PC-3 (cell line): ENCODE measurements around the gene LGALS7. TPM values are rescaled to one million over a fixed set of nuclear protein-coding genes. Genes with fewer than 3 reads are reported as not detected.

Experiments used
- ATAC-seq: fragments of 200-7000 bp; cut with Tn5 transposase; 2 replicates; pipeline ENCODE4 v1.9.1; 2020; ENCODE audit warnings: mild to moderate bottlenecking, moderate library complexity
- BruUV-seq: library from RNA; stranded (reverse); fragments of 400-500 nt; replicated peaks from 2 replicates; lab custom pipeline; 2021; lab: Mats Ljungman, UMichigan
- CTCF ChIA-PET: fragments of 300-600 bp; sonication (Branson Sonifier 250); formaldehyde crosslinking; loops from one replicate; lab custom pipeline; 2022; ENCODE audit warnings: antibody characterized with exemption; lab: Charles Lee
- POLR2A ChIA-PET: fragments of 300-600 bp; sonication (Branson Sonifier 250); formaldehyde crosslinking; loops from one replicate; lab custom pipeline; 2022; ENCODE audit warnings: antibody characterized with exemption; ENCODE audit not compliant: unreplicated experiment; lab: Charles Lee
- DNase-seq: peaks from one replicate; pipeline ENCODE4 v3.0.0-alpha.2; 2015
- H2AFZ ChIP-seq: fragments of 300-600 bp; sonication (generic); 2 replicates; pipeline ENCODE4 v1.6.0; 2016; ENCODE audit warnings: antibody characterized with exemption, low read length
- H3F3A ChIP-seq: fragments of 300-600 bp; sonication (generic); one replicate; pipeline ENCODE4 v1.6.0; 2017; ENCODE audit warnings: antibody characterized with exemption, low read length, control low read depth, mild to moderate bottlenecking; ENCODE audit not compliant: unreplicated experiment
- H3K27ac ChIP-seq: fragments of 300-600 bp; sonication (generic); 2 replicates; pipeline ENCODE4 v1.5.1; 2016; ENCODE audit warnings: mild to moderate bottlenecking, low read length
- H3K27me3 ChIP-seq: fragments of 300-600 bp; sonication (generic); 2 replicates; pipeline ENCODE4 v1.6.1; 2016; ENCODE audit warnings: low read length, mixed read lengths
- H3K36me3 ChIP-seq: fragments of 300-600 bp; sonication (generic); 2 replicates; pipeline ENCODE4 v1.6.1; 2016; ENCODE audit warnings: low read depth, mixed run types, low read length, mixed read lengths
- H3K4me1 ChIP-seq: fragments of 300-600 bp; sonication (generic); 2 replicates; pipeline ENCODE4 v1.5.1; 2016; ENCODE audit warnings: low read length; ENCODE audit not compliant: insufficient read depth
- H3K4me2 ChIP-seq: fragments of 300-600 bp; sonication (generic); 2 replicates; pipeline ENCODE4 v1.6.0; 2016; ENCODE audit warnings: low read length
- H3K4me3 ChIP-seq: fragments of 300-600 bp; sonication (generic); 2 replicates; pipeline ENCODE4 v1.5.1; 2016; ENCODE audit warnings: mild to moderate bottlenecking, low read length, mixed read lengths
- H3K79me2 ChIP-seq: fragments of 300-600 bp; sonication (generic); 2 replicates; pipeline ENCODE4 v1.6.1; 2017; ENCODE audit warnings: low read length, mixed read lengths
- H3K9ac ChIP-seq: fragments of 300-600 bp; sonication (generic); 2 replicates; pipeline ENCODE4 v1.6.0; 2016; ENCODE audit warnings: mild to moderate bottlenecking, low read length
- H3K9me2 ChIP-seq: fragments of 300-600 bp; sonication (generic); replicated peaks from 2 replicates; pipeline ENCODE4 v1.6.1; 2016; ENCODE audit warnings: mixed run types, low read length, mixed read lengths
- H3K9me3 ChIP-seq: fragments of 300-600 bp; sonication (generic); 2 replicates; pipeline ENCODE4 v1.6.1; 2016; ENCODE audit warnings: low read length, mixed read lengths
- H4K20me1 ChIP-seq: fragments of 300-600 bp; sonication (generic); 2 replicates; pipeline ENCODE4 v1.6.1; 2016; ENCODE audit warnings: low read length, mixed read lengths
- EZH2 ChIP-seq: fragments of 300-600 bp; sonication (generic); IDR thresholded peaks from one replicate; pipeline ENCODE4 v1.6.1; 2017; ENCODE audit warnings: antibody characterized with exemption, mild to moderate bottlenecking, low read length; ENCODE audit not compliant: unreplicated experiment
- EZH2phosphoT487 ChIP-seq: fragments of 300-600 bp; sonication (generic); IDR thresholded peaks from 2 replicates; pipeline ENCODE4 v1.6.1; 2018; ENCODE audit warnings: mild to moderate bottlenecking, antibody characterized with exemption, low read length, borderline replicate concordance
- intact Hi-C: fragments of 100-400 bp; cut with micrococcal nuclease; formaldehyde crosslinking; loops from 2 replicates; pipeline ENCODE4 v1.9.0; 2023
- total RNA-seq: library from RNA; depleted of rRNA; stranded (reverse); fragments of >200 nt; gene quantifications from 2 replicates; pipeline ENCODE4 v1.2.3, GENCODE V29; 2014
- TF ChIP-seq, protein P1 (sequence below): fragments of 300-600 bp; sonication (generic); conservative IDR thresholded peaks from 2 replicates; pipeline ENCODE4 v1.5.1; 2017; ENCODE audit warnings: antibody characterized with exemption, low read depth, mild to moderate bottlenecking, low read length

The LGALS7 gene
- total RNA-seq, 1 experiment from 2014 or later: not detected

DNA sequence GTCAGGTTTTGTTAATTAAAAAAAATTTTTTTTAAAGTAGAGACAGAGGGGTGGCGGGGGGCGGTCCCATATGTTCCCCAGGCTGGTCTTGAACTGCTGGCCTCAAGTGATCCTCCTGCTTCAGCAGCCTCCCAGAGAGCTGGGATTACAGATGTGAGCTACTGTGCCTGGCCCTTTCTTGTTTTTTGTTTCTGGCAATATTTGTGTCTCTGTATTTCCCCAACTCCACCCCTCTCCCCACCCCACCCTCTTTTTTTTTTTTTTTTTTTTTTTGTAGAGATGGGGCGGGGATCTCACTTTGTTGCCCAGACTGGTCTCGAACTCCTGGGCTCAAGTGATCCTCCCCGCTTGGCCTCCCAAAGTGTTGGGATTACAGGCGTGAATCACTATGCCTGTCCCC, 28.4 kb downstream of the LGALS7 start:
- BruUV-seq: no TSS peak
- no peak overlapping the region for H3K9ac ChIP-seq

DNA sequence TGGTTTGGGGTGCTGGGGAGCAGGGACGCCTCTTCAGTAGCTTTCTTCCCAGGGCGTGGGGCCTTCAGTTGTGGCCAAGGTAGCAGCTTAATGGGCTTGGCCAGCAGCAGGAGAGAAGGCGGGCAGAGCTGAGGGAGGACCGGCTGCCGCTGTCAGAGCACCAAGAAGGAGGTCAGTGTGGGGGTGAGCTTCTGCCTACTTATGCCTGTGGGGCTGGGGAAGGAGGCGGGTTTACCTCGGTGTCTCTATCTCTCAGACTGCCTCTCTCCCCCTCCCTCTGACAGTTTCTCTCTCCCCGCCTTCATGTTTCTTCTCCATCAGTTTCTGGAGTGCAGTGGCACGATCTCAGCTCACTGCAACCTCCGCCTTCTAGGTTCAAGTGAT, 29.0 kb downstream of the LGALS7 start, which contains the start of gene CAPN12:
CAPN12 (minus strand) TSS at position 177 of the 384 bp plus-strand sequence. CDS start 309 bp downstream, outside the sequence.
- Histone ChIP-seq H3K36me3 (no peaks in the 10 kb centered on the region), H2AFZ (no peak within 1 kb of the TSS), H3K4me3 (no peak within 1 kb of the TSS), H3K9me2 (no peaks in the 10 kb centered on the region), H3K4me2 (no peak within 1 kb of the TSS), H3K79me2 (no peaks in the 10 kb centered on the region), H3K9me3 (no peaks in the 10 kb centered on the region), H3F3A (no peaks in the 10 kb centered on the region), H4K20me1 (no peaks in the 10 kb centered on the region), H3K27ac (no peak within 1 kb of the TSS), H3K4me1 (no peaks in the 10 kb centered on the region), H3K9ac (no peak within 1 kb of the TSS), H3K27me3 (no peaks in the 10 kb centered on the region)
- DNase-seq (no peak), ATAC-seq (no peak)
- TF ChIP-seq EZH2phosphoT487: no peak
- ChIA-PET CTCF (no interaction called here), POLR2A (no interaction called here)
- no TSS peak for BruUV-seq
- intact Hi-C loops: no loop called here

More for the DNA sequence above, 28.4 kb downstream of the LGALS7 start:
- Histone ChIP-seq H3K27me3 (no peaks in the 10 kb centered on the region), H3K27ac (no peak overlapping the region), H3K4me1 (no peaks in the 10 kb centered on the region), H3K36me3 (no peaks in the 10 kb centered on the region), H3K4me3 (no peak overlapping the region), H3K9me3 (no peaks in the 10 kb centered on the region), H3K79me2 (no peaks in the 10 kb centered on the region), H2AFZ (no peak overlapping the region), H4K20me1 (no peaks in the 10 kb centered on the region), H3F3A (no peaks in the 10 kb centered on the region), H3K4me2 (no peak overlapping the region), H3K9me2 (no peaks in the 10 kb centered on the region)
- ChIA-PET POLR2A (no interaction called here), CTCF (no interaction called here)
- intact Hi-C loops: no loop called here
- DNase-seq (no peak), ATAC-seq (no peak)
- TF ChIP-seq, protein P1, sequence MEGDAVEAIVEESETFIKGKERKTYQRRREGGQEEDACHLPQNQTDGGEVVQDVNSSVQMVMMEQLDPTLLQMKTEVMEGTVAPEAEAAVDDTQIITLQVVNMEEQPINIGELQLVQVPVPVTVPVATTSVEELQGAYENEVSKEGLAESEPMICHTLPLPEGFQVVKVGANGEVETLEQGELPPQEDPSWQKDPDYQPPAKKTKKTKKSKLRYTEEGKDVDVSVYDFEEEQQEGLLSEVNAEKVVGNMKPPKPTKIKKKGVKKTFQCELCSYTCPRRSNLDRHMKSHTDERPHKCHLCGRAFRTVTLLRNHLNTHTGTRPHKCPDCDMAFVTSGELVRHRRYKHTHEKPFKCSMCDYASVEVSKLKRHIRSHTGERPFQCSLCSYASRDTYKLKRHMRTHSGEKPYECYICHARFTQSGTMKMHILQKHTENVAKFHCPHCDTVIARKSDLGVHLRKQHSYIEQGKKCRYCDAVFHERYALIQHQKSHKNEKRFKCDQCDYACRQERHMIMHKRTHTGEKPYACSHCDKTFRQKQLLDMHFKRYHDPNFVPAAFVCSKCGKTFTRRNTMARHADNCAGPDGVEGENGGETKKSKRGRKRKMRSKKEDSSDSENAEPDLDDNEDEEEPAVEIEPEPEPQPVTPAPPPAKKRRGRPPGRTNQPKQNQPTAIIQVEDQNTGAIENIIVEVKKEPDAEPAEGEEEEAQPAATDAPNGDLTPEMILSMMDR: no peak
- no peak for TF ChIP-seq EZH2
- no peak for TF ChIP-seq EZH2phosphoT487

DNA sequence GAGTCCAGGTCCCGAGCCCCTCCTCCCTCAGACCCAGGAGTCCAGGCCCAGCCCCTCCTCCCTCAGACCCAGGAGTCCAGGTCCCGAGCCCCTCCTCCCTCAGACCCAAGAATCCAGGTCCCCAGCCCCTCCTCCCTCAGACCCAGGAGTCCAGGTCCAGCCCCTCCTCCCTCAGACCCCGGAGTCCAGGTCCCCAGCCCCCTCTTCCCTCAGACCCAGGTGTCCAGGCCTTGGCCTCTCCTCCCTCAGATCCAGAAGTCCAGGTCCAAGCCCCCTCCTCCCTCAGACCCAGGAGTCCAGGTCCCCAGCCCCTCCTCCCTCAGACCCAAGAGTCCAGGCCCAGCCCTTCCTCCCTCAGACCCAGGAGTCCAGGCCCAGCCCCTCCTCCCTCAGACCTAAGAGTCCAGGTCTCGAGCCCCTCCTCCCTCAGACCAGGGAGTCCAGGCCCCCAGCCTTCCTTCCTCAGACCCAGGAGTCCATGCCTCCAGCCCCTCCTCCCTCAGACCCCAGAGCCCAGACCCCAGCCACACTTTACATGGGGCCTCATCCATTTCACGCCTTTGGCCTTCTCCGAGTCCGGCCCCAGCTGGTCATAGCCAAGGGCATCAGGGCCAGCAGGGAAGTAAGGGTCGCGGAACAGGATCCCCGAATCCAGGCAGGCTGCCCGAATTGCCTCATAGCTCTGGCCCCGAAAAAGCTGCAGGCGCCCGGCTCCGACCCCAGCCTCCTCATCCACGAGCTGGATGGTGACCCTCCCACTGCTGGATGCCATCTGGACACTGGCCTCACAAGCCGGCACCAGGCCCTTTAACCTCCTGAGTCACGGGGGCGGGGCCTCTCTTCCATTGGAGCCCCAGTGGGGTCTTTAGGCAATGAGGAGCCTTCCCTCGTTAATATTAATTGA, 29.7 kb downstream of the LGALS7 start:
- intact Hi-C loops: no loop called here
- ChIA-PET POLR2A (no interaction called here), CTCF (no interaction called here)
- no peak overlapping the region for H3K27ac ChIP-seq
- H3K4me1 ChIP-seq: no peaks in the 10 kb centered on the region
- no peak overlapping the region for H3K4me2 ChIP-seq
- H3F3A ChIP-seq: no peaks in the 10 kb centered on the region
- no peak for DNase-seq
- no peak overlapping the region for H3K9ac ChIP-seq
- H3K36me3 ChIP-seq: no peaks in the 10 kb centered on the region
- no peak for ATAC-seq
- no peak overlapping the region for H2AFZ ChIP-seq
- no peaks in the 10 kb centered on the region for H3K9me2 ChIP-seq
- TF ChIP-seq EZH2phosphoT487 (no peak), EZH2 (no peak)
- TF ChIP-seq, protein P1: no peak
- H4K20me1 ChIP-seq: no peaks in the 10 kb centered on the region
- H3K27me3 ChIP-seq: no peaks in the 10 kb centered on the region
- no peaks in the 10 kb centered on the region for H3K9me3 ChIP-seq
- H3K79me2 ChIP-seq: no peaks in the 10 kb centered on the region
- no TSS peak for BruUV-seq
- no peak overlapping the region for H3K4me3 ChIP-seq
